Stimulated activated naive B cell treated with anti-CD40 and anti-IgM and Interleukin-4, amounts not matched to agents 10 μg/mL and 1 μg/mL and 100 μg/mL, for 72 hours (primary cell): ENCODE measurements around the gene RIMS4.

Experiments used
- ATAC-seq, 2 donors: fragments of 150-1000 bp; cut with Tn5 transposase; replicated peaks; 2 replicates each; pipeline ENCODE4 v1.10.0; 2021; ENCODE audit warnings: moderate library complexity in 1 of 2
- DNase-seq: peaks from one replicate; pipeline ENCODE4 v3.0.0; 2021
- H3K27ac Mint-ChIP-seq: one replicate; pipeline ENCODE4 v1.8.0; 2022; ENCODE audit warnings: mild to moderate bottlenecking, mixed read lengths
- H3K27me3 Mint-ChIP-seq, 2 donors: one replicate each; pipeline ENCODE4 v1.8.0; 2022; ENCODE audit warnings: mixed read lengths in 2 of 2
- H3K36me3 Mint-ChIP-seq, 2 donors: one replicate each; pipeline ENCODE4 v1.8.0; 2022; ENCODE audit warnings: mixed read lengths in 2 of 2, mild to moderate bottlenecking in 1 of 2
- H3K4me1 Mint-ChIP-seq, 2 donors: one replicate each; pipeline ENCODE4 v1.8.0; 2022; ENCODE audit warnings: mixed read lengths in 2 of 2, mild to moderate bottlenecking in 1 of 2
- H3K4me3 Mint-ChIP-seq, 2 donors: one replicate each; pipeline ENCODE4 v1.8.0; 2022; ENCODE audit warnings: mild to moderate bottlenecking in 2 of 2, mixed read lengths in 2 of 2, moderate library complexity in 1 of 2
- H3K9me3 Mint-ChIP-seq, 2 donors: one replicate each; pipeline ENCODE4 v1.8.0; 2022; ENCODE audit warnings: mixed read lengths in 2 of 2, mild to moderate bottlenecking in 1 of 2

The RIMS4 gene

GRCh38 chr20:44814937-44815336, 4.6 kb upstream of the RIMS4 start:
- peaks cover 6 to 7% of the 10 kb centered on the region in 2 donors for H3K4me1 Mint-ChIP-seq
- no peak overlapping the region for H3K4me3 Mint-ChIP-seq
- ATAC-seq (no peak), DNase-seq (no peak)
- H3K9me3 Mint-ChIP-seq = peaks cover 2 to 5% of the 10 kb centered on the region in 2 donors
- no peak overlapping the region for H3K27ac Mint-ChIP-seq
- peaks cover 32 to 42% of the 10 kb centered on the region in 2 donors for H3K27me3 Mint-ChIP-seq
- peaks cover 3 to 4% of the 10 kb centered on the region in 2 donors for H3K36me3 Mint-ChIP-seq

- peaks cover 2 to 5% of the 10 kb centered on the region in 2 donors for H3K9me3 Mint-ChIP-seq
- H3K27me3 Mint-ChIP-seq = peaks cover 60 to 68% of the 10 kb centered on the region in 2 donors
- H3K4me3 Mint-ChIP-seq = peak overlapping the region; percentile 39 to 61
- H3K27ac Mint-ChIP-seq = no peak overlapping the region
- DNase-seq = no peak
- ATAC-seq = no peak
- H3K36me3 Mint-ChIP-seq = peaks cover 3 to 4% of the 10 kb centered on the region in 2 donors
- peaks cover 10 to 14% of the 10 kb centered on the region in 2 donors for H3K4me1 Mint-ChIP-seq
Observed at GRCh38 chr20:44811150-44811685, 872 bp upstream of the RIMS4 start.

DNA sequence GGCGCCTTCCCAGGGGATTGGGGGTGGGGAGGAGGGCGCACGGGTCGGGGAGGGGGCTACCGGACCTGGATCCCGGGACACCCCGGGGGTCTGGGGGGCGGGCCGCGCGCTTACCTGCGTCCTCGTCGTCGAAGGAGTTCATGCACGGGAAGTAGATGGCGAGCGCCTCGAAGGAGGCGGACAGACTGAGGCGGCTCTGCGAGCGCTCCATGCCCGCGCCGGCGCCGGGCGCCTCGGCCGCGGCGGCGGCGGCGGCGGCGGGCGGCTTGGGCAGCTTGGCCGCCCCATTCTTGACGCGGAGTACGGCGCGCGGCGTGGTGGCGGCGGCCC, 320 bp downstream of the RIMS4 start:
- Mint-ChIP-seq H3K9me3 (peaks cover 2 to 5% of the 10 kb centered on the region in 2 donors), H3K27me3 (peaks cover 61 to 71% of the 10 kb centered on the region in 2 donors), H3K4me3 (peak overlapping the region; percentile 57 to 71), H3K36me3 (peaks cover 3 to 4% of the 10 kb centered on the region in 2 donors), H3K27ac (no peak overlapping the region), H3K4me1 (peaks cover 10 to 14% of the 10 kb centered on the region in 2 donors)
- peak; percentile 29 to 31 for ATAC-seq
- DNase-seq = no peak

- ATAC-seq (no peak), DNase-seq (no peak)
- Mint-ChIP-seq H3K4me1 (peaks cover 10 to 14% of the 10 kb centered on the region in 2 donors), H3K27me3 (peaks cover 61 to 76% of the 10 kb centered on the region in 2 donors), H3K9me3 (peaks cover 2 to 5% of the 10 kb centered on the region in 2 donors), H3K27ac (no peak overlapping the region), H3K36me3 (peaks cover 3 to 4% of the 10 kb centered on the region in 2 donors), H3K4me3 (peak overlapping the region; percentile 57 to 71)
Observed at GRCh38 chr20:44809380-44810060, 826 bp downstream of the RIMS4 start.

- Mint-ChIP-seq H3K27ac (no peak overlapping the region), H3K4me3 (no peak overlapping the region), H3K27me3 (peaks cover 52 to 75% of the 10 kb centered on the region in 2 donors), H3K9me3 (peaks cover 0 to under 1% of the 10 kb centered on the region in 2 donors), H3K36me3 (peaks cover 3 to 4% of the 10 kb centered on the region in 2 donors), H3K4me1 (peaks cover 10 to 14% of the 10 kb centered on the region in 2 donors)
- ATAC-seq (no peak), DNase-seq (no peak)
Observed at GRCh38 chr20:44807684-44808056, 2.7 kb downstream of the RIMS4 start.

DNA sequence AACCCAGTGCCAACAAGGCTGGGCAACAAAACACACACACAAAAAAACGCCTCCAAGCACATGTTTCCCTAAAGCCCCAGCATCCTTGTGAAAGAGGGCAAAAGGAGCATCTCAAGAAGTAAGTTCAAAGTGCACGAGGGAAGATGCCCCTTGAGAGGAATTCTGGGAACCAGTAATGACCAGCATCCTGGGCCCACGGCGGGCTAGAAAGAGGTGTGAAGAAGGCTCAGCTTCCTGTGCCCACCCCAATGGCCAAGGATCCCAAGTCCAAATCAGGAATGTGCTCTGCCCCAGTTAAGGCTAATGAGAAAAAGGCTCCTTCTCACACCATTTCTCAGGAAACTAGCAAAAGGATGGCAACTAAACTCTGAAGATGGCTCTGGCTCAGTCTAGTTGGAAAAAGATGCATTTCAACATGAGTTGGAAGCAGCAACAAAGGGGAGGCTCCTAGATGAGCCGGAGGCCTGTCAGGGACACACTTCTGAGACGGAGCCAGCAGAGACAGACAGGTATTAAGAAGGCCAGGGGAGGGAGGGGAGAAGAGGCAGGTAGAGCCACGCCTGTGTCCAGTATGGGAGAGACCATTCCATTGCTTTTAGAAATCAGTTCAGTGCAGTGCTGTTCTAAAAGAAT, 3.2 kb downstream of the RIMS4 start:
- ATAC-seq = no peak
- H3K27me3 Mint-ChIP-seq = peaks cover 52 to 75% of the 10 kb centered on the region in 2 donors

GRCh38 chr20:44805979-44806620, 4.2 kb downstream of the RIMS4 start:
- Mint-ChIP-seq H3K27me3 (peaks cover 47 to 71% of the 10 kb centered on the region in 2 donors), H3K9me3 (no peaks in the 10 kb centered on the region), H3K36me3 (peaks cover 0 to 4% of the 10 kb centered on the region in 2 donors), H3K27ac (no peak overlapping the region), H3K4me3 (no peak overlapping the region), H3K4me1 (peaks cover 8 to 10% of the 10 kb centered on the region in 2 donors)
- DNase-seq = no peak
- ATAC-seq = no peak

More for the DNA sequence above, 3.2 kb downstream of the RIMS4 start:
- Mint-ChIP-seq H3K27ac (no peak overlapping the region), H3K4me1 (peaks cover 10 to 14% of the 10 kb centered on the region in 2 donors), H3K9me3 (no peaks in the 10 kb centered on the region), H3K4me3 (no peak overlapping the region), H3K36me3 (peaks cover 3 to 4% of the 10 kb centered on the region in 2 donors)
- no peak for DNase-seq

- DNase-seq = no peak
- Mint-ChIP-seq H3K9me3 (no peaks in the 10 kb centered on the region), H3K27ac (no peak overlapping the region), H3K4me1 (peaks cover 4 to 8% of the 10 kb centered on the region in 2 donors), H3K4me3 (no peak overlapping the region), H3K36me3 (no peaks in the 10 kb centered on the region), H3K27me3 (peaks cover 42 to 66% of the 10 kb centered on the region in 2 donors)
- ATAC-seq = no peak
Observed at GRCh38 chr20:44805335-44805978, 4.9 kb downstream of the RIMS4 start.

- Mint-ChIP-seq H3K4me1 (no peaks in the 10 kb centered on the region), H3K27ac (no peak overlapping the region), H3K27me3 (peaks cover 30 to 55% of the 10 kb centered on the region in 2 donors), H3K9me3 (no peaks in the 10 kb centered on the region), H3K4me3 (no peak overlapping the region), H3K36me3 (no peaks in the 10 kb centered on the region)
- ATAC-seq (no peak), DNase-seq (no peak)
Observed at GRCh38 chr20:44803383-44803941, 6.9 kb downstream of the RIMS4 start.

DNA sequence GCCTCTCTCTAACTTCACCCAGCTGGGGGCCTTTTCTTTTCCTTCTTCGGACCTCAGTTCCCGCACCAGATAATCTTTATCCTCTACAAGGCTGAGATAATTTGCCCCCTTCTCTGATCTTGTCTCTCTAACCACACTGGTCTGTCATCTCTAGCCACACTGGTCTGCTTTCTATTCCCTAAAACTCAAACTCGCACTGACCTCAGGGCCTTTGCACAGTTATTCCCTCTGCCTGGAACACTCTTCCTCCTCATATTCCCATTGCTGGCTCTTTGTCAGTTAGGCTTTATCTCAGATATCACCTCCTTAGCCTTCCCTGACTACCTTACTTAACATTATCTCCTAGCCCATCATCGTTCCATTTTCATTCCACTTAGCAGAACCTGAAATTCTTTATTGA, 7.6 kb downstream of the RIMS4 start:
- Mint-ChIP-seq H3K4me1 (no peaks in the 10 kb centered on the region), H3K9me3 (no peaks in the 10 kb centered on the region), H3K4me3 (no peak overlapping the region), H3K36me3 (no peaks in the 10 kb centered on the region), H3K27me3 (peaks cover 24 to 55% of the 10 kb centered on the region in 2 donors), H3K27ac (no peak overlapping the region)
- ATAC-seq = no peak
- no peak for DNase-seq

DNA sequence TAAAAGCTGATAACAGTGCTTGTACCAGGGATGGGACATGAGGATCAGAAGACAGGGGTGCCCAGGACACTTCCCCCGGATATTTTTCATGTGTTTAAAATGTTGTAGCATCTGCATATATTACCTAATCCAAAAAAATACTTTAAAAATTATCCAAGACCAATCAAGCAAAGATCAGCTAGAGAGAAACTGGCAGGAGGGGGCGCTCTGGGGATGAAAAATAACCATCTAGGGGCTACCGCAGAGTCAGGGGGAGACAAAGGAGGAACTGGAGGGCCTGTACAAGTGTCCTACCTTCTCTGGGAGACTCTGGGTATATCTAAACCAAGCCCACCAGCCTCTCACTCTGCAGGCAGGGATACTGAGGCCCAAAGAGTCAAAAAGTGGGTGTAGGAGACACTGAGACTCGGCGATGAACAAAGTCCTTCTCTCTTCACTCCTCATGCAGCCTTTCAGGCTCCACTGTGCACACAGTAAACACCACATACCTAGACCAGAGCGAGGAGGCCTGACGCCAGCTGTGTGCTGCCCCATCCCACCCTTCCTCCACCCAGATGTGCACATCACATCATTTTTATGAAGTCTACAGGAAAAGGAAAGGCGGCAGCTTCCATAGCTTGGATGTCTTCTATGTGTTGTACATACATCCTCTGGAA, 9.8 kb downstream of the RIMS4 start:
- H3K36me3 Mint-ChIP-seq = no peaks in the 10 kb centered on the region
- DNase-seq (no peak), ATAC-seq (no peak)
- no peaks in the 10 kb centered on the region for H3K4me1 Mint-ChIP-seq
- H3K4me3 Mint-ChIP-seq = no peak overlapping the region
- H3K27ac Mint-ChIP-seq = no peak overlapping the region
- H3K27me3 Mint-ChIP-seq = peaks cover 14 to 48% of the 10 kb centered on the region in 2 donors
- no peaks in the 10 kb centered on the region for H3K9me3 Mint-ChIP-seq

GRCh38 chr20:44799691-44800090, 10.7 kb downstream of the RIMS4 start:
- Mint-ChIP-seq H3K27me3 (peaks cover 14 to 49% of the 10 kb centered on the region in 2 donors), H3K36me3 (no peaks in the 10 kb centered on the region), H3K4me1 (no peaks in the 10 kb centered on the region), H3K27ac (no peak overlapping the region), H3K4me3 (no peak overlapping the region), H3K9me3 (no peaks in the 10 kb centered on the region)
- DNase-seq (no peak), ATAC-seq (no peak)

DNA sequence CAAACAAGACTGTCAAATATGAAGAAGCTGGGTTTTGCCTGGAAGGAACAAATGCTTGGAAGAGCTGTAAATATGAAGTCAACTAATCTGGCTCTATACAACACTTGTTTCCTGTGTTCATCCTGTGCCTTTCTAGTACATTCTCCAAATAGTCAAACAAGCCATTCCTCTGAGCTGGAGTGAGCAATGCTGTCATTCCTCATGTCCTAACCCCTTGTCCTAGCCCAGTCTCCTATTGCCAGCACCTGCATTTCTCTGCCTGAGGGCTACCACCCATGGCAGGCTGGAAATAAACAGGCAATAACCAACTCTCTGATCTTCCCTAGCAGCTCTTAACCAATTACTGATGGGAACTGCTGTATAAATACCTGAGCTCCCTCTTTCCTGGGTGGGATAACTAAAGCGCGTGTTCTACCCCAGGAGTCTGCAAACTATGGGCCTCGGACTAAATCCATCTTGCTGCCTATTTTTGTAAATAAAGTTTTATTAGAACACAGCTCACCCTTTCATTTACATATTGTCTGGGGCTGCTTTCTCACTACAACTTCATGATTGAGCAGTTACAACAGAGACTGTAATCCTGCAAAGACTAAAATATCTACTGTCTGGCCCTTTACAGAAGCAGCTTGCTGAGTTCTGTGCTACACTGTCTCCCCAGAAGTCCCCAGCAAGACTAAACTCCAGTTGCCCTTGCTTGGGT, 13.4 kb downstream of the RIMS4 start:
- no peak for DNase-seq
- Mint-ChIP-seq H3K36me3 (no peaks in the 10 kb centered on the region), H3K27me3 (peaks cover 5 to 29% of the 10 kb centered on the region in 2 donors), H3K27ac (no peak overlapping the region), H3K9me3 (no peaks in the 10 kb centered on the region), H3K4me1 (no peaks in the 10 kb centered on the region), H3K4me3 (no peak overlapping the region)
- ATAC-seq = no peak
